ENCODE data around the gene TM6SF1.
A peak's percentile ranks its signal among the peaks of the same experiment; 100 is the strongest.
"Not testable (repeated sequence)": the region's sequence is repeated elsewhere in the genome, so short reads cannot be mapped to it uniquely, and the experiment has no call there.

Gene TM6SF1

GRCh38 chr15:83158393-83158792 is 50.9 kb downstream of the TM6SF1 start:
- Mint-ChIP-seq H3K4me1 (ENCODE audit: low read depth) (peaks cover 12% of the 10 kb centered on the region), H3K27ac (no peak overlapping the region), H3K9me3 (no peaks in the 10 kb centered on the region), H3K4me3 (no peak overlapping the region), H3K27me3 (ENCODE audit: low read depth) (peaks cover 19% of the 10 kb centered on the region), H3K36me3 (ENCODE audit: low read depth) (peaks cover 7% of the 10 kb centered on the region)
- no peak for DNase-seq (ENCODE audit: low spot score)

DNA sequence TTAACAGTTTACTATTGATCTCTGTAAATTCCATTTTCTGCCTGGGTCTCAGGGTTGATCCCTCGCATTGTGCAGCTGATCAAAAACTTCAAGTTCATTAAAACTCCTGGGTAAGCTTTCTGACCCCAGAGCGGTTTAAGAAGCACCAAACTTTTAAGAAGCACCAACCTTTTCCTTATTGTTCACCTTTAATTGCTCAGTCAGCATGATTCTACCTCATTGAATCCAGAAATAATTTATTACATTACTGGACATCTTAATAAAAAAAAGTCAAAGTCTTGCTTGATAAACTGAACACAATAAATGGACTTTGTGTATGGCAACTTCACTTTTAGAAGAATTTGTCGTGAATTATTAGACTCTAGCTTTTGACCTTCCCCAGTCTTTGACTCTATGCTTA is 53.3 kb downstream of the TM6SF1 start:
- Mint-ChIP-seq H3K4me3 (no peak overlapping the region), H3K36me3 (ENCODE audit: low read depth) (peaks cover 12% of the 10 kb centered on the region), H3K27me3 (ENCODE audit: low read depth) (peaks cover 19% of the 10 kb centered on the region), H3K9me3 (peaks cover 6% of the 10 kb centered on the region), H3K27ac (no peak overlapping the region), H3K4me1 (ENCODE audit: low read depth) (peaks cover 23% of the 10 kb centered on the region)
- DNase-seq (ENCODE audit: low spot score): no peak

DNA sequence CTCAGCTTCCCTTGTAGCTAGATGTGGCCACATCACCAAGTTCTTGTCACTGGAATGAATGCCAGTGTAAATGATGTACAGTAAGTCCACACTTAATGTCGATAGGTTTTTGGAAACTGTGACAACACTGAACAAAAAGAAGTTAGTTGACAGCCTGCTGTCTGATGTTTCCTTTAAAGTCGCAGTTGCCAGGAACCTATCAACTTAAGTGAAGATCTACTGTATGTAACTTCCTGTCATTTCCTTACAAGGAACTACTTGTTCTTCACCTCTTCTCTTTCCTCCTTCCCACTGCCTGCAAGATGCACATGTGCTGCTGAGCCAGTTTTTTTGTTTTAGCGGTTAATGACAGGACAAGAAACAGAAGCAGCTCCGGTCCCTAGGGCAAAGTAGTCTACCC is 55.6 kb downstream of the TM6SF1 start:
- Mint-ChIP-seq H3K4me3 (peak overlapping the region; percentile 31), H3K4me1 (ENCODE audit: low read depth) (peaks cover 19% of the 10 kb centered on the region), H3K27ac (peak overlapping the region; percentile 26), H3K36me3 (ENCODE audit: low read depth) (peaks cover 16% of the 10 kb centered on the region), H3K9me3 (peaks cover 24% of the 10 kb centered on the region), H3K27me3 (ENCODE audit: low read depth) (peaks cover 24% of the 10 kb centered on the region)
- no peak for DNase-seq (ENCODE audit: low spot score)

- Mint-ChIP-seq H3K36me3 (ENCODE audit: low read depth) (peaks cover 19% of the 10 kb centered on the region), H3K27ac (peak overlapping the region; percentile 92), H3K9me3 (peaks cover 34% of the 10 kb centered on the region), H3K27me3 (ENCODE audit: low read depth) (peaks cover 32% of the 10 kb centered on the region), H3K4me3 (peak overlapping the region; percentile 74), H3K4me1 (ENCODE audit: low read depth) (peaks cover 17% of the 10 kb centered on the region)
- no peak for DNase-seq (ENCODE audit: low spot score)
Measured at GRCh38 chr15:83164111-83164770, 56.8 kb downstream of the TM6SF1 start.

DNA sequence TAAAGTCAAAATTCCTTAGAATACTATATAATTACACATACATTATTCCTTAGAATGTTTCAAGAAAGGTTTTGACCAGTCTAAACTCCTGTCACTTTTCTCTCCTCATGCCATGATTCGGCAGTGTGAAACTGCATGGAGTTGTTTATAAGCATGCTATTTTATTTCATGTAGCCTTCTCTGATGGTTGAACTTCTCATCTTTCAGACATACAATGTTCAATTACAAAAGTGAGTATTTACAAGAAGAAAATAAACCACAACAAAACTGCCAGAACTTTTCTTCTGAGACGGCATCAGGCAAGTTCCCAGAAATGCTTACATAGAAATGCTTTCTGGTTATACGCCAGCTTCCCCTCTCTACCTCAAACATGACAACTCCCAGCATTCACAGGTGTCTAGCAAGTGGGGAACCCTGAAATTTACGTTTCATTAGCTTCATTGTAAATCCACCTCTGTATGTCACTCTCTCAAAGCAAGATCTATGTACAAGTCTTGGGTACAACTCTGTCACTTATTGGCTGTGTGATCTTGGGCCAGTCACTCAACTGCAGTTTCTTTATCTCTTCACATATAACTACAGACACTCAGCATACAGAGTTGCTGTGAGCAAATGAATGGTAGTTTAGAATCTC is 57.4 kb downstream of the TM6SF1 start:
- Mint-ChIP-seq H3K36me3 (ENCODE audit: low read depth) (peaks cover 19% of the 10 kb centered on the region), H3K9me3 (peaks cover 34% of the 10 kb centered on the region), H3K27me3 (ENCODE audit: low read depth) (peaks cover 27% of the 10 kb centered on the region), H3K27ac (peak overlapping the region; percentile 92), H3K4me1 (ENCODE audit: low read depth) (peaks cover 17% of the 10 kb centered on the region), H3K4me3 (peak overlapping the region; percentile 74)
- peak; percentile 12 for DNase-seq (ENCODE audit: low spot score)

- Mint-ChIP-seq H3K4me1 (ENCODE audit: low read depth) (peaks cover 17% of the 10 kb centered on the region), H3K27me3 (ENCODE audit: low read depth) (peaks cover 31% of the 10 kb centered on the region), H3K4me3 (no peak overlapping the region), H3K9me3 (peaks cover 34% of the 10 kb centered on the region), H3K36me3 (ENCODE audit: low read depth) (peaks cover 19% of the 10 kb centered on the region), H3K27ac (no peak overlapping the region)
- DNase-seq (ENCODE audit: low spot score): no peak
Measured at GRCh38 chr15:83166218-83166617, 58.8 kb downstream of the TM6SF1 start.

- H3K27ac Mint-ChIP-seq: no peak overlapping the region
- peaks cover 31% of the 10 kb centered on the region for H3K27me3 Mint-ChIP-seq (ENCODE audit: low read depth)
- H3K9me3 Mint-ChIP-seq: peaks cover 34% of the 10 kb centered on the region
- H3K4me1 Mint-ChIP-seq (ENCODE audit: low read depth): peaks cover 17% of the 10 kb centered on the region
- H3K36me3 Mint-ChIP-seq (ENCODE audit: low read depth): peaks cover 19% of the 10 kb centered on the region
- H3K4me3 Mint-ChIP-seq: no peak overlapping the region
- no peak for DNase-seq (ENCODE audit: low spot score)
Measured at GRCh38 chr15:83166830-83167229, 59.4 kb downstream of the TM6SF1 start.

DNA sequence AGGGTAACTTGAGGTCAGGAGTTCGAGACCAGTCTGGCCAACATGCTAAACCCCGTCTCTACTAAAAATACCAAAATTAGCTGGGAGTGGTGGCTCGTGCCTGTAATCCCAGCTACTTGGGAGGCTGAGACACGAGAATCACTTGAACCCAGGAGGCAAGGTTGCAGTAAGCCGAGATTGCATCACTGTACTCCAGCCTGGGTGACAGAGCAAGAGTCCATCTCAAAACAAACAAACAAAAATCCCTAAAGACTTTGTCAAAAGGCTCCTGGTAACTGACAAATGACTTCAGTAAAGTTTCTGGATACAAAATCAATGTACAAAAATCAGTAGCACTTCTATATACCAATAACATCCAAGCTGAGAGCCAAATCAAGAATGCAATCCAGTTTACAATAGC is 62.1 kb downstream of the TM6SF1 start:
- H3K36me3 Mint-ChIP-seq (ENCODE audit: low read depth): peaks cover 14% of the 10 kb centered on the region
- not testable (repeated sequence) for H3K4me3 Mint-ChIP-seq; H3K4me1 Mint-ChIP-seq (ENCODE audit: low read depth); H3K27ac Mint-ChIP-seq; DNase-seq (ENCODE audit: low spot score)
- peaks cover 34% of the 10 kb centered on the region for H3K9me3 Mint-ChIP-seq
- H3K27me3 Mint-ChIP-seq (ENCODE audit: low read depth): peaks cover 34% of the 10 kb centered on the region

- Mint-ChIP-seq H3K36me3 (ENCODE audit: low read depth) (peaks cover 9% of the 10 kb centered on the region), H3K27ac (no peak overlapping the region), H3K9me3 (peaks cover 28% of the 10 kb centered on the region), H3K4me1 (ENCODE audit: low read depth) (no peaks in the 10 kb centered on the region), H3K4me3 (no peak overlapping the region), H3K27me3 (ENCODE audit: low read depth) (peaks cover 34% of the 10 kb centered on the region)
- DNase-seq (ENCODE audit: low spot score): no peak
Measured at GRCh38 chr15:83170474-83171165, 63.2 kb downstream of the TM6SF1 start.

DNA sequence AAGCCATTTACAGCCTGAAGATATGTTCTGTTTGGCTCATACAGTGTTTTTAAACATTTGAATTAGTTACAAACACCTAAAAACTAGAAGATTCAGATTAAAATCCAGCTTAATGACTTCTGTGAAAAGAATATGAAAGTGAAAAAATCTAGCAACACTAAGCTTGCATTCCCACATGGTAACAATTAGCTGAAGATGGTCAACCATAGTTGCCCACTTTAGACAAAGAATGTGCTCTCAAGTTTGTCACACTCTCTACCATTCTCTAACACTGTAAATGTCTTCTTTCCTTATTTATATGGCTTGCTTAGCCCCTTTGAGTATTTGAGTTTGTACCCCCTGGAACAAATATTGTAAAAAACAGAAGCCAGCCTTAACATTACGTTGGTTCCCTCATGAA is 67.4 kb downstream of the TM6SF1 start:
- DNase-seq (ENCODE audit: low spot score): no peak
- H3K27me3 Mint-ChIP-seq (ENCODE audit: low read depth): peaks cover 30% of the 10 kb centered on the region
- no peaks in the 10 kb centered on the region for H3K36me3 Mint-ChIP-seq (ENCODE audit: low read depth)
- no peaks in the 10 kb centered on the region for H3K9me3 Mint-ChIP-seq
- no peak overlapping the region for H3K4me3 Mint-ChIP-seq
- H3K4me1 Mint-ChIP-seq (ENCODE audit: low read depth): no peaks in the 10 kb centered on the region
- no peak overlapping the region for H3K27ac Mint-ChIP-seq

DNA sequence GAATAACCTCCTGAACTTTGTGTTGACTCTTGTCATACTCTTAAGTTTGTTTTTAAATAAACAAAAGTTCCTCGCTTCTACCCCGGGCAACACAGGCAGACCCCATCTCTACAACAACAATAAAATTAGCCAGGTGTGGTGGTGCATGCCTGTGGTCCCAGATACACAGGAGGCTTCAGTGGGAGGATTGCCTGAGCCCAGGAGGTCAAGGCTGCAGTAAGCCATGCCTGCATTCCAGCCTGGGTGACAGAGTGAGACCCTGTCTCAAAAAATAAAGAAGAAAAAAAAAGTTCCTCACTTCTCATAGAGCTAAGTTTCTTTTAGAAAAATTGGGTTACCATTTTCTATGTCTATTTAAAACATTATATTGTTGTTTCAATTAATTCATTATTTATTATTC is 70.9 kb downstream of the TM6SF1 start:
- Mint-ChIP-seq H3K27ac (no peak overlapping the region), H3K4me3 (no peak overlapping the region), H3K27me3 (ENCODE audit: low read depth) (peaks cover 23% of the 10 kb centered on the region), H3K36me3 (ENCODE audit: low read depth) (no peaks in the 10 kb centered on the region), H3K4me1 (ENCODE audit: low read depth) (no peaks in the 10 kb centered on the region), H3K9me3 (no peaks in the 10 kb centered on the region)
- DNase-seq (ENCODE audit: low spot score): no peak

- DNase-seq (ENCODE audit: low spot score): no peak
- Mint-ChIP-seq H3K27me3 (ENCODE audit: low read depth) (peaks cover 21% of the 10 kb centered on the region), H3K4me3 (no peak overlapping the region), H3K27ac (no peak overlapping the region), H3K4me1 (ENCODE audit: low read depth) (no peaks in the 10 kb centered on the region), H3K36me3 (ENCODE audit: low read depth) (no peaks in the 10 kb centered on the region), H3K9me3 (no peaks in the 10 kb centered on the region)
Measured at GRCh38 chr15:83178869-83179325, 71.5 kb downstream of the TM6SF1 start.

DNA sequence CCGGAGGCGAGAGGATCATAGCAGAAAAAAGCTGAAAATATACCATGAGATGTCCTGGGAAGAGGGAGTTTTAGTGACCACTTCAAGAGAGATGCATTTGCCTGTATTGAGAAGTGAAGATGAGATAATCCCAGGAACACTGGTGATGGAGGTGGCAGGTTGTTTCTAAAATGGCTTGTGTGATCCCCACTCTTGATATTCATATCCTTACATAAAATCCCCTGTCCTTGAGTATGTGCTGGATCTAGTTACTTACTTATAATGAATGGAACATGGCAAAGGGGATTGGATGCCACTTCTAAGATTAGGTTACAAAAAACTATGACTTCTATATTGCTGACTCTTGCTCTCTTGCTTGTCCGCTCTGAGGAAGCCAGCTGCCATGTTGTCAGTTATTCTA is 78.1 kb downstream of the TM6SF1 start:
- Mint-ChIP-seq H3K36me3 (ENCODE audit: low read depth) (no peaks in the 10 kb centered on the region), H3K27ac (no peak overlapping the region), H3K4me3 (no peak overlapping the region), H3K9me3 (no peaks in the 10 kb centered on the region), H3K4me1 (ENCODE audit: low read depth) (no peaks in the 10 kb centered on the region), H3K27me3 (ENCODE audit: low read depth) (peaks cover 8% of the 10 kb centered on the region)
- no peak for DNase-seq (ENCODE audit: low spot score)
